GF-D8 (cell line): ENCODE results near the gene KAZN.

Experiments used
- DNase-seq: peaks from one replicate; lab custom pipeline; 2025; lab: John Stamatoyannopoulos, UW

The KAZN gene

GRCh38 chr1:14677292-14677971, 78.9 kb downstream of the KAZN start:
- DNase-seq, result no peak

- no peak for DNase-seq
Measured at GRCh38 chr1:14678011-14678638, 79.6 kb downstream of the KAZN start.

GRCh38 chr1:14679027-14679688, 80.7 kb downstream of the KAZN start:
- no peak for DNase-seq

- no peak for DNase-seq
Measured at GRCh38 chr1:14681182-14681581, 82.7 kb downstream of the KAZN start.

GRCh38 chr1:14682941-14683621, 84.6 kb downstream of the KAZN start:
- no peak for DNase-seq

- no peak for DNase-seq
Measured at GRCh38 chr1:14685078-14685477, 86.6 kb downstream of the KAZN start.

- DNase-seq, result no peak
Measured at GRCh38 chr1:14686701-14687100, 88.2 kb downstream of the KAZN start.

- DNase-seq, result no peak
Measured at GRCh38 chr1:14687147-14687546, 88.7 kb downstream of the KAZN start.

- no peak for DNase-seq
Measured at GRCh38 chr1:14689996-14690615, 91.6 kb downstream of the KAZN start.

- no peak for DNase-seq
Measured at GRCh38 chr1:14693949-14694348, 95.5 kb downstream of the KAZN start.

- DNase-seq, result no peak
Measured at GRCh38 chr1:14694589-14694988, 96.1 kb downstream of the KAZN start.

- DNase-seq, result no peak
Measured at GRCh38 chr1:14696761-14697160, 98.3 kb downstream of the KAZN start.

- DNase-seq, result no peak
Measured at GRCh38 chr1:14697353-14697752, 98.9 kb downstream of the KAZN start.

GRCh38 chr1:14698314-14698713, 99.8 kb downstream of the KAZN start:
- DNase-seq, result no peak

- no peak for DNase-seq
Measured at GRCh38 chr1:14699620-14700019, 101.1 kb downstream of the KAZN start.

GRCh38 chr1:14704846-14705245, 106.4 kb downstream of the KAZN start:
- DNase-seq, result no peak

GRCh38 chr1:14705824-14706223, 107.3 kb downstream of the KAZN start:
- no peak for DNase-seq

GRCh38 chr1:14706631-14707030, 108.1 kb downstream of the KAZN start:
- DNase-seq, result no peak

GRCh38 chr1:14707531-14708445, 109.3 kb downstream of the KAZN start:
- no peak for DNase-seq

GRCh38 chr1:14710331-14710730, 111.8 kb downstream of the KAZN start:
- DNase-seq, result no peak

- DNase-seq, result no peak
Measured at GRCh38 chr1:14712136-14712535, 113.7 kb downstream of the KAZN start.
